ENCODE measurements around the gene CSF2.

The CSF2 gene

DNA sequence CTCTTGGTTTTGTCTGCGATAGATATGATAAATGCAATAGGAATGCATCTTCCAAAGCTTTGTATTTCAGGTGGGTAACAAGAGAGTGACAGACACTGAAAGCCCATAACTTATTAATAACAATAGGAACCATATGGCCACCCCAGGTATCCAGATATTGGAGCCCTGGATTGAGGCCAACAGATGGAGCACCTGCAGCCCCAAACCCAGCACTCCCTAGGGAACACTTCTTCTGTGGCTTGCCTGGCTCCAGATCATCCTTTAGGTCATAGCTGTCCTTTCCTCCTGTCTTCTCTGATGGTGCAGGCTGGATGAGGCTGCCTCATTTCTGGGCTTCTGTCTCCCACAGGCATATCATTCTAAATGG is 18.2 kb upstream of the CSF2 start:
- no peak for DNase-seq

DNA sequence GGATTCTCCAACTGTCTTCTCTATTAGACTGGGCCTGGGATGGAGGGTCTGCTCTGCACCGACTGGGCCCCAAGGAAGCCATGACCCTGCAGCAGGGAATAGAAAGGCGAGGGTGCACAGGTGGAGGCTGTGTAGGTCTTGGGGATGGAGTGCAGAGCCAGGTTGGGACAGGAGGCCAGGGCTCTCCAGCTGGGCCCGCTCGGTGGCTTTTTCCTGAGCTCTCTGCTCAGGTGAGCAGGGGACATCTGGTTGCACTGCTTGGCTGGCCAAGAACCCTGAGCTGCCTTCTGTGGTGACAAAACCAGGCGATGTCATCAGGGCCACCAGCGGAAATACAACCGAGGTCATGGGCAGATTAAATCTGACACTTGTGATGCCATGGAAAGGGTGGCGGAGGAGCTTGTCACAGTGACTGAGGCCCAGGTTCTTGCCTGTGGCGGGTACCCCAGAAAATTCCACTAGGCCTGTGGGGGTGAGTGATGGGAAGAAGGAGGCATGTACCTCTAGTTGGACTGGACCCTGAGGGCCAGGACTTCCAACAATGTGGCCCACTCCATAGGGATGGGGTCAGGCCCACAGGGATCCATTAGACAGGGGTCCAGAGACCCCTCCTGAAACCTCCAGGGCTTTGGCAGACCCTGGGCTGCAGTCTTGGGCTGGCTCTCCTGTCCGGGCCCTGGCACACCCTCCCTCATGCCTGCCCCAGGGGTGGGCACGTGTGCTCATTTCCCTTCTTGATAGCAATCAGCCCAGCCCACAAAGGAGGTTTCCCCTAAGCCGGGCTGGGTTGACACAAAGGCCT is 17.6 kb upstream of the CSF2 start:
- no peak for DNase-seq

- no peak for DNase-seq
Observed at GRCh38 chr5:132056610-132057497, 16.7 kb upstream of the CSF2 start.

GRCh38 chr5:132057498-132058255 is 15.9 kb upstream of the CSF2 start:
- no peak for DNase-seq

DNA sequence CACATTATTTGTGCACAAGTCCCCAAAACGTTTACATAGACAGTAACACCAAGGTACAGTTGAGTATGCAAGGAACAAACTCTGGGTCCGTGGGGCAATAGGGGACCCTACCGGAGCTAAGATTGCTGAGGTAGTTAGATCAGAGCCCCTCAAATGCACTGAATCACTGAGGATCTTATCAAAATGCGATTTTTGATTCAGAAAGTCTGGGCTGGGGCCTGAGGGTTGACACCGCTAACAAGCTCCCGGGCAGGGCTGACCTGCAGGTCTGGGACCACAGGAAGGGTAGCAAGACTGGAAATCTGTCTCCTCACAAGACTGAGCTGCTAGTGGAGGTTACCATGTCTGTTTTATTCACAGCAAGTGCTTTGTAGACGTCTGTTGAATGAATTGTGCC is 14.9 kb upstream of the CSF2 start:
- no peak for DNase-seq

DNA sequence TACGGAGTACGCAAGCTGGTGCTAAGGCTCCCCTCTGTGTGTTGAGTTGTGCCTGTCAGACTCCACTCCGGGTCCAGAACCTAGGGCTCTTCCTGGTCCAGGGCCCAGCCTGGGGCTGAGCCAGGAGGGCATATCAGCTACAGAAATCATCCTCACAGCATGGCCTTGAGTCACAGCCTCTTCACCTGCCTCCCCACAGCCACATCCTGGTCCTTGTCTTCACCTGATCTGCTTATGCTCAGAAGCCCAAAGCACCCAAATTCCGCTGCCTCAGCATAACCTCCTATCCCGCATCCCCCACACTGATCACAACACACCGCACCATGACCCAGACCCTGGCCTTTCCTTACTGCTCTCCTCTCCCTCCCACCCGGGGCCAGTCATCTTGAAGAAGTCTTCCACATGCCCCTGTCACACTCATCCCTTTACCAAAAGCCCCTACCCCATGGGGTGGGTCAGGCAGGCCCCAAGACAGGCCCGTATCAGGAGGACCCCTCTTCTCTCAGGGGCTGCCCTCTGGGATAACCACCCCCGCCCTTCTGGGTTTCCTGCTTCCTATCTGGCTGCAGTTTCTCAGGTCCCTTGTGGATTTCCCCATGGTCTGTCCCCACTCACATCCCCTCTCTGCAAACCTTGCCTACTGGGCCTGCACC is 14.4 kb upstream of the CSF2 start:
- DNase-seq: no peak

GRCh38 chr5:132059696-132060500 is 13.7 kb upstream of the CSF2 start:
- DNase-seq: no peak

DNA sequence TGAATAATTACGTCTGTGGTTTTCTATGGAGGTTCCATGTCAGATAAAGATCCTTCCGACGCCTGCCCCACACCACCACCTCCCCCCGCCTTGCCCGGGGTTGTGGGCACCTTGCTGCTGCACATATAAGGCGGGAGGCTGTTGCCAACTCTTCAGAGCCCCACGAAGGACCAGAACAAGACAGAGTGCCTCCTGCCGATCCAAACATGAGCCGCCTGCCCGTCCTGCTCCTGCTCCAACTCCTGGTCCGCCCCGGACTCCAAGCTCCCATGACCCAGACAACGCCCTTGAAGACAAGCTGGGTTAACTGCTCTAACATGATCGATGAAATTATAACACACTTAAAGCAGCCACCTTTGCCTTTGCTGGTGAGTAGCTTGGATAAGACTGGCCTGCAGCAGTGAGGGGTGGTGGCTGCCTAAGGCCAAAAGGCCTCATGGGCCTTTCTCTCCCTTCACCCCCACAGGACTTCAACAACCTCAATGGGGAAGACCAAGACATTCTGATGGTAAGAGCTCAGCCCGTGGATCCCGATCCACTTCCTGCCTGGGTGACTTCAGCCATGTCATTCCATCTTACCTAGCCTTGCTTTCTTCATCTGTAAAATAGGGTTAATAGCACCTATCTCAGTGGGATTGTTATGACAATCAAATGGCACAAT is 13.0 kb upstream of the CSF2 start, which contains the start of gene IL3:
TSS of gene IL3 (plus strand) at position 155 of the 661 bp plus-strand sequence. CDS start at position 207, 52 bp downstream.
- no peak for DNase-seq

GRCh38 chr5:132063090-132063911 is 10.3 kb upstream of the CSF2 start:
- peak; percentile 88 for DNase-seq

GRCh38 chr5:132064140-132064539 is 9.4 kb upstream of the CSF2 start:
- no peak for DNase-seq

DNA sequence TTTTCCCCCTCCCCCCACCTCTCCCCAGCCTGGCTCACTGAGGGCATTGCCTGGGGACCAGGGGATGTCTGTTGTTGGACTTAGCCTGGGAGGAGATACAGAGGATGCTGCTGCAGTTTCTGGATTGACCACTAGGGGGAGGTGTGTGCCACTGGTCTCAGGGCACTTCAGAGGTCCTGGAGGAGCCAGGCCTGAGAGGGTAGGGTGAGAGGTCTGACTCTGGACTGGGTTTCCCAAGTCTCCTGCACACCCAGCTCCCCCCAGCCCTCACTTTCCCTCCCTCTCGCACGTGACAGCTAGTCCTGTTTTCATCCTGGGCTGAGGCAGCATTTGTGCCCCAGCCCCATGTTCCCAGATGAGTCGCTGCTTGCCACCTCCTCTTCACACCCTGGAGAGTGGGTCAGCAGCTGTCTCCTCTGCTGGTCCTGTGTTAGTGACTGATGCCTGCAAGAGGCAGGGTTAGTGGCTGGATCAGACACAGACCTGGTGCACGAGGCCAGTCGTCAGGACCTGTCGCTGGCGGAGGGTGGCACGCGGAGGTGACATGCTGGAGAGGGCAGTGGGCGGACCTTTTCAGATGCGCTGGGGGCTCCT is 8.8 kb upstream of the CSF2 start:
- DNase-seq: peak; percentile 89

DNA sequence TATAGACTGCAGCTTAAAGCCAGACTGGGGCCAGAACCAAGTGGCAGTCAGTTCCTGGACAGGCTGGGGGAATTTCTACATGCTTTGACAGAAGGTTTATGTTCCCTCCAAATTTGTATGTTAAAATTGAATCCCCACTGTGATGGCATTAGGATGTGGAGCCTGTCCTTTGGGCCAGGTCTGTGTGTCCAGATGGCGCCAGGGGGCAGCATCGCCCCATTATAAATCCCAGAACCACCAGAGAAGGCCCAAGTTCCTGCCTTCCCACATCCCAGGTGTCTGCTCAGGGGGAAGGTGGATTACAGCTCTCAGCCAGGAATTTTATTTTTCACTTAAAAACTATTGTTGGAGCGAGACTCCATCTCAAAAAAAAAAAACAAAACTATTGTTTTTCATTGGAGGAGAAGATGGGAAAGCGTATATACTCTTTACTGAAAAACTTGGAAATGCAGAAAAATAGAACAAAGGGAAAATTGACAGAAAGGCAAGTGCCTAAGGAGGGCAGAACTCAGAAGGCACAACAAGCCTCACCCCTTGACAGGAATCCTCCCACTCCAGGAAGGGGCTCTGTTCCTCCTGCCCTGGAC is 8.1 kb upstream of the CSF2 start:
- peak; percentile 76 for DNase-seq

DNA sequence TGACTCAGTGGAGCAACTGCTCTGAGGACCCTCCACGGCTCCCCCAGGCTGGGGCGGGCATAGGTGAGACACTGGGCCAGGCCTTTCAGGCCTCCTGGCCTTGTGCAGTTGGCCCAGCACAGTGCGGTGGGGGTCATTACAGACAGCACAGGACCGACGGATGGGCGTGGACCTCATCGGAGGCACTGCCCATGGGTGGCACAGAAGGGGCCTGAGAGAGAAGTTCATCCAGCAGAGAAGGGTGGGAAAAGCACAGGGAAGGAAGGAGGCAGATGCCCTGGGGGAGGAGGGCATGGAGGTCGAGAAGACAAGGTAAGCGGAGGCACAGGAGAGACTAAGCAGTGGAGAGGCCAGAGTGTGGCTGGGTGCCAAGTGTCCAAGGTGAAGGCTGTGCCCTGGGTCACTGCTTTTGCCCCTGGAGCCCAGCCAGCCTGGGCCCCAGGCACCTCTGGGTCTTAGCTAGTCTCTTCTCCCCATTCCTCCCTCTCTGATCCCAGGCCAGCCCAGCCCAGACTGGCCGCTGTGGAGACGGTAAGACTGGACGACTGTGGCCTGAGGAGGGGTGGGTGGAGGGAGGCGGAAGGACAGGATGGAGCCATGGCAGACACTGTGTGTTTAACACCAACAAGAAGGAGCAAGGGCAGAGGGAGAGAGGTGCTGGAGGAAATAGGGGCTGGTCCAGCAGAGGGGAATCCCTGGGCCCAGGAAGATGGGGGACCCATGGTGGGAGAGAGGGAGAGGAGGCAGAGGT is 7.5 kb upstream of the CSF2 start:
- no peak for DNase-seq

DNA sequence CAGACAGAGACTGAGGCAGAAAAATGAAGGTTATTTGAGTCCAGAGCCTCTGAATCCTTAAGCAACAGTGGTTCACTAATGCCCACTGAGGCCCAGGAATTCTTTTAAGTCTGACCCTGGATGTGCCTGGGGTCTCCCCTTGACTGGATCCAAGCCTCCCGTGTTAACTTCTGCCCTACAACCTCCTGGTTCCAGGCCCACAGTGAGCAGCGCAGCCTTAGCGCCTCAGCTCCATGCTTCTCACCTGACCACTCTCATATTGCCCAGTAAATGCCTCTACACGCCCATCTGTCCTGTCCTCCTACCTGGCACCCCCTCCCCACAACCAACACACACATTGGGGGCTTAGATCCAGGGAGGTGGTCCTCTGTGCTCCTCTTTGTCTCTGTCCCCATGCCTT is 6.7 kb upstream of the CSF2 start:
- no peak for DNase-seq

- DNase-seq: no peak
Observed at GRCh38 chr5:132067451-132067850, 6.1 kb upstream of the CSF2 start.

- DNase-seq: no peak
Observed at GRCh38 chr5:132067941-132068808, 5.4 kb upstream of the CSF2 start.

DNA sequence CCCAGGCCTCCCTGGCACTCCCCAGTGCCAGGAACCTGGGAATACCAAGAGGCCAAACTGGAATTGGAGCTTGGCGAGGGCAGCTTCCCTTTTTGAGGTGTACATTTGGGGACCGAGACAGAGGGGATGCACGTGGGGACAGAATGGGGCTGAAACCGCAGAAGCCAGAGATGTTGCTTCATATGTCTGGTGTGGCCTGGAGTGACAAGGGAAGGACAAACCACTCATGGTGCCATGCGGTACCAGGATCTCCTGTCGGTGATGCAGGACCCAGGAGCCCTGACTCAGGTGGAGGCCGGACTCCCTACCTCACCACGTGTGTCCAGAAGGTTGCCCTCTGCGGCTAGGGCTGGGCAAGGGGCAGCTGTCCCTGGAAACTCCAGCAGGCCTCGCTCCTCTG is 4.0 kb upstream of the CSF2 start:
- no peak for DNase-seq

DNA sequence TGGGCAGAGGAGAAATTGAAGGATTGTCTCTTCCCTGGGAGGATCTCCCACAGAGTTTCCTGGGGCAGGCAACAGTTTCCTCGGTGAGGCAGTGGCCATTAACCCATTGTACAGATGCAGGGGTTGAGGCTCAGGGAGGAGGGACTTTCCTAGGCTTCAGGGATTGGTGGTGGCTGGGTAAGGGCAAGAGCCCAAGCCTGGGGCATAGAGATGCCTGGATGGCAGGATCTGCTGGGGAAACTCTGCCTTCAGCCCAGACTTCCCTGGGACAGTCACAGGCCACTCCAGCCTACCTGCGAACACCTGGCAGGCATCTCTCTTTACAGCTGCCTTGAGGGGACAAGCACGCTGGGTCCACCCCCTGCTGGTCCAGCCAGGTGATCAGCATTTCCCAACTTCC is 3.6 kb upstream of the CSF2 start:
- DNase-seq: no peak

Data from stimulated activated CD4-positive, alpha-beta T cell treated with anti-CD3 and anti-CD28 coated beads, Interleukin-15, amount 100 ng/mL, for 24 hours (primary cell).